Neuron (in vitro differentiated cells): ENCODE data around the gene GOLGA8K.
"Not testable (repeated sequence)": the region's sequence is repeated elsewhere in the genome, so short reads cannot be mapped to it uniquely, and the experiment has no call there.

Experiments used
- H2AFZ ChIP-seq: one replicate; pipeline ENCODE4 v1.6.1; 2013; ENCODE audit warnings: low read depth, mild to moderate bottlenecking, inconsistent platforms, low read length, moderate library complexity
- H3K27me3 ChIP-seq: one replicate; pipeline ENCODE4 v1.6.1; 2013; ENCODE audit warnings: low read length; ENCODE audit not compliant: insufficient read depth
- H3K36me3 ChIP-seq: one replicate; pipeline ENCODE4 v1.6.1; 2013; ENCODE audit warnings: low read length; ENCODE audit not compliant: insufficient read depth
- H3K4me1 ChIP-seq: one replicate; pipeline ENCODE4 v1.6.1; 2013; ENCODE audit warnings: low read length; ENCODE audit not compliant: insufficient read depth
- H3K4me3 ChIP-seq: 2 replicates; pipeline ENCODE4 v1.5.1; 2013; ENCODE audit warnings: mild to moderate bottlenecking, low read length, moderate library complexity
- H3K9me3 ChIP-seq: one replicate; pipeline ENCODE4 v1.6.1; 2013; ENCODE audit warnings: low read length

Gene GOLGA8K

GRCh38 chr15:32403192-32403591 lies at the start of gene GOLGA8K:
TSS of gene GOLGA8K (minus strand) at chr15:32403292. CDS start at chr15:32403194, 98 bp downstream.
- not testable (repeated sequence) for H2AFZ ChIP-seq, H3K27me3 ChIP-seq, H3K9me3 ChIP-seq, H3K4me1 ChIP-seq, H3K36me3 ChIP-seq, H3K4me3 ChIP-seq

GRCh38 chr15:32440445-32440977 lies 37.4 kb upstream of the GOLGA8K start:
- H3K4me1 ChIP-seq, H3K36me3 ChIP-seq, H2AFZ ChIP-seq, H3K4me3 ChIP-seq, H3K9me3 ChIP-seq, H3K27me3 ChIP-seq: not testable (repeated sequence)

- H3K9me3 ChIP-seq, H3K4me3 ChIP-seq, H3K4me1 ChIP-seq, H3K36me3 ChIP-seq, H2AFZ ChIP-seq, H3K27me3 ChIP-seq: not testable (repeated sequence)
Observed at GRCh38 chr15:32434102-32434963, 31.2 kb upstream of the GOLGA8K start.

DNA sequence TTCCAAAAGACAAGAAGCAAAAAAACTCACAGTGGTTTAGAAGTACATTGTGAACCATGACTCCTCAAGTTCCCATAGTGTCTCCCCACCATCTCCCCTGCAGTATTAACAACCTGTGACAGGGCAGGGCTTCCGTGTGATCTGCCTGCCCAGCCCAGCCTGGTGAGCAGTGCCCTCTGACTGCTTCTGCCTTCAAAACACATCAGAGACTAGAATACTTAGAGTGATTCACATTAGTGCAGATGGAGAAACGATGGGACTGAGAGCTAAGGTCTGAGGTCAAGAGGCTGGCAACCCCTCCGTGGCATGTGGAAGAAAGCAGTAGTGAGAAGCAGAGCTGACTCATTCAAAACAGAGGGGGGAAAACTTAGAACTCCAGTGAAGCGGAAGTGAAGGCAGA lies 24.5 kb upstream of the GOLGA8K start:
- H3K27me3 ChIP-seq, H3K36me3 ChIP-seq, H2AFZ ChIP-seq, H3K4me3 ChIP-seq, H3K9me3 ChIP-seq, H3K4me1 ChIP-seq: not testable (repeated sequence)

DNA sequence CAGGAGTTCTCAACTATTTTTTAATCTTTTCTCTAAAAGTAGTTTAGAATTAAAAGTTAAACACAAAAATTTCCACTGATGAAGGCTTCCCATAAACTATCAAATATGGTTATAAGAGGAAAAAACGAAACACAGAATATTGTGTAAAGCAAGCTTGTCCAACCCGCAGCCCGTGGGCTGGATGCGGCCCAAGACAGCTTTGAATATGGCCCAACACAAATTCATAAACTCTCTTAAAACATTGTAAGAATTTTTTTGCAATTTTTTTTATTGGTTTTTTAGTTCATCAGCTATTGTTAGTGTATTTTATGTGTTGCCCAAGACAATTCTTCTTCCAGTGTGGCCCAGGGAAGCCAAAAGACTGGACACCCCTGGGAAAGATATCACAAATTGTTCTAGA lies 23.4 kb upstream of the GOLGA8K start:
- not testable (repeated sequence) for H3K27me3 ChIP-seq, H3K4me1 ChIP-seq, H3K4me3 ChIP-seq, H3K9me3 ChIP-seq, H2AFZ ChIP-seq, H3K36me3 ChIP-seq

DNA sequence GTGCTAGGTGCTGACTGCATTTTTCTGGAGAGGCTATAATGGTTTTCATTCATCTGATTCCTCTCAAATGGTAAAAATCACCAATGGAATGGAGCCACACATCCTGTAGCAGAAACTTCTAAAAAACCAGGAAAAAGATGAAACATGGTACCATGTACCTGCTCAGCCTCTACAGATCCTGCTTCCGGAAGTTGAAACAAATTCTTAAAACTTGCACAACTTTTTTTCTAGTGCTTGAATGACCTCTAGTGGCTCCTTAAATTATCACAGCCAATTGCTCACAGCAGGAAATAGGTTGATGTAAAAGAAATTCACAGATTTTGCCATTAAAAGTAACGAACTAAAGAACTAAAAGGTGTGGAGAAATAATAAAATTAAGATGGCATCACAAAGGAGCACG lies 4.8 kb upstream of the GOLGA8K start:
- not testable (repeated sequence) for H3K4me3 ChIP-seq, H2AFZ ChIP-seq, H3K36me3 ChIP-seq, H3K4me1 ChIP-seq, H3K9me3 ChIP-seq, H3K27me3 ChIP-seq

- H3K27me3 ChIP-seq, H3K36me3 ChIP-seq, H3K4me1 ChIP-seq, H2AFZ ChIP-seq, H3K9me3 ChIP-seq, H3K4me3 ChIP-seq: not testable (repeated sequence)
Observed at GRCh38 chr15:32396522-32396921, 6.6 kb downstream of the GOLGA8K start.

DNA sequence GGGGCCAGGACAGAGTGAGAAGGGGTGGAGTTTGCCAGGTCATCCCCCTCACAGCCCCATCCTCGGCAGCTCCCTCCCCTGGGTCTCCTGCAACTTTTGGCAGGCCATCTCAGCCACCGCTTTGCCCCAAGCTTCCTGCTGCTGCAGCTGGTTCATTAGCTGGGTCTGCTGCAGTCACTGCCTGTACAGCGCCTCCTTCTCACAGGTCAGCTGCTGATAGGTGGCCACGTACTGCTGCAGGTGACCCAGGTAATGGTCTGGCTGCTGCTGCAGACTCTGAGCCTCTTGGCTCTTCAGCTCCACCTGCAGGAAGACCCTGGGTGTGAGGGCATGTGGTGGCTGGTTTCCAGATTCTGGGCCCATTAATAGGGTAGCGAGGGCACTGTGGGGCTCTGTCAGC lies 8.3 kb downstream of the GOLGA8K start:
- not testable (repeated sequence) for H2AFZ ChIP-seq, H3K9me3 ChIP-seq, H3K4me3 ChIP-seq, H3K4me1 ChIP-seq, H3K27me3 ChIP-seq, H3K36me3 ChIP-seq

- H2AFZ ChIP-seq, H3K36me3 ChIP-seq, H3K4me1 ChIP-seq, H3K9me3 ChIP-seq, H3K27me3 ChIP-seq, H3K4me3 ChIP-seq: not testable (repeated sequence)
Observed at GRCh38 chr15:32388050-32388648, 14.9 kb downstream of the GOLGA8K start.

- H3K4me3 ChIP-seq, H3K27me3 ChIP-seq, H3K4me1 ChIP-seq, H2AFZ ChIP-seq, H3K36me3 ChIP-seq, H3K9me3 ChIP-seq: not testable (repeated sequence)
Observed at GRCh38 chr15:32385823-32386495, 17.1 kb downstream of the GOLGA8K start.

- H3K4me1 ChIP-seq, H3K36me3 ChIP-seq, H3K27me3 ChIP-seq, H3K4me3 ChIP-seq, H3K9me3 ChIP-seq, H2AFZ ChIP-seq: not testable (repeated sequence)
Observed at GRCh38 chr15:32374185-32374584, 28.9 kb downstream of the GOLGA8K start.

DNA sequence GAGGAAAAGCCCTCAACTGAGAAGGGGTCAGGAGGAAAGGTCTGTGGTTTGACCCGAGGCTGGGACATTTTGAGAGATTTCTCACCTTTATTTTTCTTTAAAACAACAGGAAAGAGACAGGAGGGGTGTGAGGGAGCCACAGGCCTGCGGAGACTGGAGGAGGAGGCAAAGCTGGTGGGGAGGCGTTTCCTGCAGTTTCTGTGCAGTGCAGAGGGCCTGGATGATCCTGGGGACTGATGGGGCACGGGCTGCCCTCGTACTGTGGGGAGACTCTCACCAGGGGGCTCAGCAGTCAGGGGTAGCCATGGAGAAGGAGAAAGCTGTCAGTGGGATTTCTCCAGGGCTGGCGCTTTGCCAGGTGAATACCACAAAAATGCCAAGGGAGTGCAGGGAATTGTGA lies 29.4 kb downstream of the GOLGA8K start:
- H3K36me3 ChIP-seq, H2AFZ ChIP-seq, H3K4me3 ChIP-seq, H3K4me1 ChIP-seq, H3K27me3 ChIP-seq, H3K9me3 ChIP-seq: not testable (repeated sequence)

- H3K36me3 ChIP-seq, H3K4me3 ChIP-seq, H3K9me3 ChIP-seq, H2AFZ ChIP-seq, H3K27me3 ChIP-seq, H3K4me1 ChIP-seq: not testable (repeated sequence)
Observed at GRCh38 chr15:32372075-32372474, 31.0 kb downstream of the GOLGA8K start.
